ENCODE data around the gene LYZL4. TPM values are rescaled to one million over a fixed set of nuclear protein-coding genes. Genes with fewer than 3 reads are reported as not detected.

LYZL4 gene
- total RNA-seq, 6 donors from 2014 or later = not detected

- H3K4me1 ChIP-seq = no peaks in the 10 kb centered on the region
- DNase-seq (no peak), ATAC-seq (ENCODE audit: low FRiP score in 2 of 2) (no peak)
- H3K27me3 ChIP-seq = no peaks in the 10 kb centered on the region
- no peak for TF ChIP-seq POLR2A (IDR thresholded peaks at IDR 0.05)
- TF ChIP-seq CTCF (IDR thresholded peaks at IDR 0.05) = no peak
- no peak for TF ChIP-seq POLR2AphosphoS5 (IDR thresholded peaks at IDR 0.05)
- no peak for TF ChIP-seq EP300 (IDR thresholded peaks at IDR 0.05)
- H3K36me3 ChIP-seq = no peaks in the 10 kb centered on the region
- H3K9me3 ChIP-seq = peaks cover 0 to 6% (median 2%) of the 10 kb centered on the region in 4 donors
- H3K4me3 ChIP-seq = no peak overlapping the region
- no peak overlapping the region for H3K27ac ChIP-seq
Measured at GRCh38 chr3:42355612-42356011, 54.8 kb downstream of the LYZL4 start.

- Histone ChIP-seq H3K27ac (no peak overlapping the region), H3K9me3 (peaks cover 0 to 6% (median 2%) of the 10 kb centered on the region in 4 donors), H3K4me3 (no peak overlapping the region), H3K36me3 (no peaks in the 10 kb centered on the region), H3K4me1 (no peaks in the 10 kb centered on the region), H3K27me3 (no peaks in the 10 kb centered on the region)
- no peak for ATAC-seq (ENCODE audit: low FRiP score in 2 of 2)
- DNase-seq = no peak
- no peak for TF ChIP-seq CTCF (IDR thresholded peaks at IDR 0.05)
- TF ChIP-seq EP300 (IDR thresholded peaks at IDR 0.05) = no peak
- TF ChIP-seq POLR2AphosphoS5 (IDR thresholded peaks at IDR 0.05) = no peak
- TF ChIP-seq POLR2A (IDR thresholded peaks at IDR 0.05) = no peak
Measured at GRCh38 chr3:42353631-42354030, 56.8 kb downstream of the LYZL4 start.

- peaks cover 0 to 6% (median 2%) of the 10 kb centered on the region in 4 donors for H3K9me3 ChIP-seq
- no peaks in the 10 kb centered on the region for H3K27me3 ChIP-seq
- no peak overlapping the region for H3K4me3 ChIP-seq
- H3K27ac ChIP-seq = no peak overlapping the region
- TF ChIP-seq POLR2AphosphoS5 (IDR thresholded peaks at IDR 0.05) (no peak), EP300 (IDR thresholded peaks at IDR 0.05) (no peak), POLR2A (IDR thresholded peaks at IDR 0.05) (no peak), CTCF (IDR thresholded peaks at IDR 0.05) (no peak)
- WGBS, 2 donors = 57 to 63% methylated on average over 2 of the region's 2 CpGs
- ATAC-seq (ENCODE audit: low FRiP score in 2 of 2) (peak in 1 of 2 donors; percentile 44), DNase-seq (no peak)
- H3K4me1 ChIP-seq = no peaks in the 10 kb centered on the region
- H3K36me3 ChIP-seq = no peaks in the 10 kb centered on the region
Measured at GRCh38 chr3:42351207-42351606, 59.2 kb downstream of the LYZL4 start.

- ATAC-seq (ENCODE audit: low FRiP score in 2 of 2) = no peak
Measured at GRCh38 chr3:42349765-42350594, 60.4 kb downstream of the LYZL4 start.

More at GRCh38 chr3:42349765-42350594, 60.4 kb downstream of the LYZL4 start:
- H3K27me3 ChIP-seq = no peaks in the 10 kb centered on the region
- H3K4me3 ChIP-seq = no peak overlapping the region
- H3K36me3 ChIP-seq = no peaks in the 10 kb centered on the region
- H3K27ac ChIP-seq = no peak overlapping the region
- no peak for DNase-seq
- H3K4me1 ChIP-seq = no peaks in the 10 kb centered on the region
- no peak for TF ChIP-seq POLR2A (IDR thresholded peaks at IDR 0.05)
- no peak for TF ChIP-seq CTCF (IDR thresholded peaks at IDR 0.05)
- TF ChIP-seq EP300 (IDR thresholded peaks at IDR 0.05) = no peak
- TF ChIP-seq POLR2AphosphoS5 (IDR thresholded peaks at IDR 0.05) = no peak
- WGBS, 2 donors = 81 to 87% methylated on average over 7 of the region's 7 CpGs
- no peaks in the 10 kb centered on the region for H3K9me3 ChIP-seq
